HCT116 (cell line): ENCODE measurements around the gene CENPF. TPM values are rescaled to one million over a fixed set of nuclear protein-coding genes. Genes with fewer than 3 reads are reported as not detected.
"Not testable (repeated sequence)": the region's sequence is repeated elsewhere in the genome, so short reads cannot be mapped to it uniquely, and the experiment has no call there.

Experiments used
- ATAC-seq: fragments of 200-7000 bp; cut with Tn5 transposase; 2 replicates; pipeline ENCODE4 v1.9.1; 2020; ENCODE audit warnings: mild to moderate bottlenecking, moderate library complexity
- BruUV-seq: library from RNA; stranded (reverse); fragments of 400-500 nt; replicated peaks from 2 replicates; lab custom pipeline; 2021; lab: Mats Ljungman, UMichigan
- CTCF ChIA-PET: fragments of 300-600 bp; sonication (Branson Sonifier 250); formaldehyde crosslinking; loops from one replicate; lab custom pipeline; 2021; ENCODE audit warnings: antibody characterized with exemption; lab: Charles Lee
- POLR2A ChIA-PET: fragments of 300-600, 350-600 bp; sonication (Branson Sonifier 250); formaldehyde crosslinking; loops from one replicate; lab custom pipeline; 2021; ENCODE audit warnings: antibody characterized with exemption; lab: Charles Lee
- RAD21 ChIA-PET, 2 experiments: fragments of 300-600 bp; sonication (Branson Sonifier 250); formaldehyde crosslinking; loops; one replicate each; lab custom pipeline; 2023; ENCODE audit warnings: low total read pairs in 2 of 2; ENCODE audit not compliant: uncharacterized antibody in 2 of 2, unreplicated experiment in 2 of 2, low non-redundant PET in 1 of 2; lab: Charles Lee
- DNase-seq: peaks from one replicate; pipeline ENCODE4 v3.0.0-alpha.2; 2010; ENCODE audit warnings: low read depth, low spot score
- H2AFZ ChIP-seq: fragments of 200-600 bp; shearing (Covaris generic), sonication (generic); 2 replicates; pipeline ENCODE4 v1.6.1; 2017; ENCODE audit warnings: low read depth, mixed run types, mixed read lengths, antibody characterized with exemption, low read length; ENCODE audit not compliant: poor library complexity, severe bottlenecking
- H3K27ac ChIP-seq: 2 replicates; pipeline ENCODE4 v1.5.1; 2012; ENCODE audit warnings: low read depth, low read length
- H3K27me3 ChIP-seq: fragments of 200-600 bp; sonication (generic); 2 replicates; pipeline ENCODE4 v1.6.1; 2016; ENCODE audit warnings: mixed run types, low read length, mixed read lengths; ENCODE audit not compliant: insufficient read depth
- H3K36me3 ChIP-seq, 2 experiments: fragments of 200-500 bp in 1 of 2; fragments of 200-600 bp in 1 of 2; sonication (Bioruptor generic) in 1 of 2; sonication (generic) in 1 of 2; 2 replicates each; pipeline versions ENCODE4 v1.5.1 to v1.6.1; 2014 to 2016; ENCODE audit warnings: low read length in 2 of 2, inconsistent platforms in 1 of 2, mixed read lengths in 1 of 2, mixed run types in 1 of 2; ENCODE audit not compliant: insufficient read depth in 2 of 2, control insufficient read depth in 1 of 2
- H3K4me1 ChIP-seq, 2 experiments: fragments of 200-600 bp in 1 of 2; sonication (generic) in 1 of 2; 2 replicates each; pipeline versions ENCODE4 v1.5.1 to v1.6.1; 2012 to 2017; ENCODE audit warnings: low read length in 2 of 2, inconsistent platforms in 1 of 2, mild to moderate bottlenecking in 1 of 2, mixed read lengths in 1 of 2, mixed run types in 1 of 2, moderate library complexity in 1 of 2; ENCODE audit not compliant: insufficient read depth in 2 of 2, control insufficient read depth in 1 of 2
- H3K4me2 ChIP-seq: fragments of 200-600 bp; sonication (generic); 2 replicates; pipeline ENCODE4 v1.6.1; 2017; ENCODE audit warnings: mixed run types, low read length, mixed read lengths
- H3K4me3 ChIP-seq, 2 experiments: fragments of 200-600 bp in 1 of 2; sonication (generic) in 1 of 2; replicated peaks in 1 of 2; 2 replicates each; pipeline ENCODE4 v1.5.1; 2011 to 2016; ENCODE audit warnings: low read length in 2 of 2, control low read depth in 1 of 2, low read depth in 1 of 2, mild to moderate bottlenecking in 1 of 2, mixed read lengths in 1 of 2, mixed run types in 1 of 2
- H3K79me2 ChIP-seq: fragments of 200-600 bp; sonication (generic); 2 replicates; pipeline ENCODE4 v1.6.1; 2017; ENCODE audit warnings: mild to moderate bottlenecking, mixed run types, low read length, moderate library complexity, mixed read lengths; ENCODE audit not compliant: insufficient read depth
- H3K9ac ChIP-seq: fragments of 200-600 bp; sonication (generic); 2 replicates; pipeline ENCODE4 v1.6.1; 2016; ENCODE audit warnings: low read length, mixed read lengths
- H3K9me2 ChIP-seq: fragments of 200-600 bp; sonication (generic), shearing (Covaris generic); 2 replicates; pipeline ENCODE4 v1.6.1; 2017; ENCODE audit warnings: mixed run types, mild to moderate bottlenecking, moderate library complexity; ENCODE audit not compliant: insufficient read depth
- H3K9me3 ChIP-seq, 2 experiments: fragments of 200-500 bp in 1 of 2; fragments of 200-600 bp in 1 of 2; sonication (Bioruptor generic) in 1 of 2; sonication (generic) in 1 of 2; 2 replicates each; pipeline ENCODE4 v1.6.1; 2014 to 2017; ENCODE audit warnings: low read length in 2 of 2, mixed read lengths in 2 of 2, inconsistent platforms in 1 of 2, low read depth in 1 of 2, mild to moderate bottlenecking in 1 of 2, mixed run types in 1 of 2, moderate library complexity in 1 of 2; ENCODE audit not compliant: control insufficient read depth in 1 of 2, insufficient read depth in 1 of 2
- H4K20me1 ChIP-seq: fragments of 200-600 bp; sonication (generic), shearing (Covaris generic); 2 replicates; pipeline ENCODE4 v1.6.1; 2017; ENCODE audit warnings: mixed run types, mild to moderate bottlenecking, moderate library complexity; ENCODE audit not compliant: insufficient read depth
- CBX3 ChIP-seq: IDR thresholded peaks from 2 replicates; pipeline ENCODE4 v1.6.1; 2012; ENCODE audit warnings: low read depth
- CEBPB ChIP-seq: IDR thresholded peaks from 2 replicates; pipeline ENCODE4 v1.6.1; 2012; ENCODE audit warnings: low read depth
- ELF1 ChIP-seq: IDR thresholded peaks from 2 replicates; pipeline ENCODE4 v1.6.1; 2012; ENCODE audit warnings: low read depth, borderline replicate concordance
- FOSL1 ChIP-seq: IDR thresholded peaks from 2 replicates; pipeline ENCODE4 v1.6.1; 2012; ENCODE audit warnings: low read depth
- POLR2A ChIP-seq: IDR thresholded peaks from 2 replicates; pipeline ENCODE4 v1.7.0; 2011; ENCODE audit warnings: borderline replicate concordance; ENCODE audit not compliant: insufficient read depth, insufficient read length; ENCODE audit errors: extremely low read depth
- RAD21 ChIP-seq: IDR thresholded peaks from 2 replicates; pipeline ENCODE4 v1.6.1; 2012; ENCODE audit warnings: low read depth, mild to moderate bottlenecking
- SP1 ChIP-seq: IDR thresholded peaks from 2 replicates; pipeline ENCODE4 v1.6.1; 2012; ENCODE audit warnings: low read depth
- TCF7L2 ChIP-seq: IDR thresholded peaks from 2 replicates; pipeline ENCODE4 v1.7.0; 2011; ENCODE audit warnings: borderline replicate concordance, inconsistent platforms; ENCODE audit not compliant: insufficient read depth, insufficient read length; ENCODE audit errors: extremely low read depth
- ZFX ChIP-seq: fragments of 450-650 bp; IDR thresholded peaks from 2 replicates; pipeline ENCODE4 v1.6.1; 2017
- intact Hi-C: fragments of 100-400 bp; cut with micrococcal nuclease; formaldehyde crosslinking; loops from 2 replicates; pipeline ENCODE4 v1.10.0; 2022
- total RNA-seq: library from RNA; stranded (reverse); gene quantifications from one replicate; pipeline ENCODE4 v1.2.1, GENCODE V29; 2021; ENCODE audit not compliant: unreplicated experiment
- TF ChIP-seq, protein P1 (sequence below), 3 experiments: fragments of 200-600 bp in 1 of 3; sonication (generic) in 1 of 3; IDR thresholded peaks in 2 of 3; conservative IDR thresholded peaks in 1 of 3; 2 replicates each; pipeline ENCODE4 v1.5.1; 2012 to 2017; ENCODE audit warnings: low read depth in 2 of 3, low read length in 2 of 3, antibody characterized with exemption in 1 of 3, borderline replicate concordance in 1 of 3, control low read depth in 1 of 3, mild to moderate bottlenecking in 1 of 3, mixed read lengths in 1 of 3, mixed run types in 1 of 3, moderate library complexity in 1 of 3; ENCODE audit not compliant: insufficient read depth in 1 of 3
- TF ChIP-seq, protein P2 (sequence below): IDR thresholded peaks from 2 replicates; pipeline ENCODE4 v1.6.1; 2011; ENCODE audit warnings: mild to moderate bottlenecking, low read length, moderate library complexity; ENCODE audit not compliant: insufficient replicate concordance; ENCODE audit errors: extremely low read depth
- TF ChIP-seq, protein P3 (sequence below): IDR thresholded peaks from 2 replicates; pipeline ENCODE4 v1.6.1; 2012; ENCODE audit warnings: low read depth
- TF ChIP-seq, protein P4 (sequence below): IDR thresholded peaks from 2 replicates; pipeline ENCODE4 v1.6.1; 2012

Gene CENPF
- total RNA-seq, 1 experiment from 2014 or later: 120 TPM

DNA sequence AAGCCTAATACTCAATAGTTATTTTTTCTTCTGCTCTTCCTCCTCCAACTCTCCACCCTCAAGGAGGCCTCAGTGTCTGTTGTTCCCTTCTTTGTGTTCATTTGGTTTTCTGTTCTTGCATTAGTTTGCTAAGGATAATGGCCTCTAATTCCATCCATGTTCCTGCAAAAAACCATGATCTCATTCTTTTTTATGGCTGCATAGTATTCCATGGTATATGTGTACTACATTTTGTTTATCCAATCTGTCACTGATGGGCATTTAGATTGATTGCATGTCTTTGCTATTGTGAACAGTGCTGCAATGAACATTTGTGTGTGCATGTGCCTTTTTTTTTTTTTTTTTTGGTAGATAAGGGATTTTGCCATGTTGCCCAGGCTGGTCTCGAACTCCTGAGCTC, 6.7 kb downstream of the CENPF start:
- H3K4me1 ChIP-seq: peaks cover under 1 to 4% of the 10 kb centered on the region in 2 experiments
- H3K9me3 ChIP-seq: no peaks in the 10 kb centered on the region
- H3K9me2 ChIP-seq: no peaks in the 10 kb centered on the region
- no peak overlapping the region for H2AFZ ChIP-seq
- H3K9ac ChIP-seq: no peak overlapping the region
- intact Hi-C loops: no loop called here
- BruUV-seq: no TSS peak
- no peaks in the 10 kb centered on the region for H4K20me1 ChIP-seq
- ChIA-PET CTCF (no interaction called here), RAD21 (no interaction called here), POLR2A (no interaction called here)
- H3K36me3 ChIP-seq: peaks cover 1 to 4% of the 10 kb centered on the region in 2 experiments; a peak in 2 of 4 replicates
- no peaks in the 10 kb centered on the region for H3K27me3 ChIP-seq
- no peak for DNase-seq
- no peak overlapping the region for H3K27ac ChIP-seq
- TF ChIP-seq, protein P1, sequence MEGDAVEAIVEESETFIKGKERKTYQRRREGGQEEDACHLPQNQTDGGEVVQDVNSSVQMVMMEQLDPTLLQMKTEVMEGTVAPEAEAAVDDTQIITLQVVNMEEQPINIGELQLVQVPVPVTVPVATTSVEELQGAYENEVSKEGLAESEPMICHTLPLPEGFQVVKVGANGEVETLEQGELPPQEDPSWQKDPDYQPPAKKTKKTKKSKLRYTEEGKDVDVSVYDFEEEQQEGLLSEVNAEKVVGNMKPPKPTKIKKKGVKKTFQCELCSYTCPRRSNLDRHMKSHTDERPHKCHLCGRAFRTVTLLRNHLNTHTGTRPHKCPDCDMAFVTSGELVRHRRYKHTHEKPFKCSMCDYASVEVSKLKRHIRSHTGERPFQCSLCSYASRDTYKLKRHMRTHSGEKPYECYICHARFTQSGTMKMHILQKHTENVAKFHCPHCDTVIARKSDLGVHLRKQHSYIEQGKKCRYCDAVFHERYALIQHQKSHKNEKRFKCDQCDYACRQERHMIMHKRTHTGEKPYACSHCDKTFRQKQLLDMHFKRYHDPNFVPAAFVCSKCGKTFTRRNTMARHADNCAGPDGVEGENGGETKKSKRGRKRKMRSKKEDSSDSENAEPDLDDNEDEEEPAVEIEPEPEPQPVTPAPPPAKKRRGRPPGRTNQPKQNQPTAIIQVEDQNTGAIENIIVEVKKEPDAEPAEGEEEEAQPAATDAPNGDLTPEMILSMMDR (IDR thresholded peaks at IDR 0.05 in 2 of 3, conservative IDR thresholded peaks at IDR 0.05 in 1 of 3; ENCODE audit: borderline replicate concordance in 1 of 3, insufficient read depth in 1 of 3, low read depth in 2 of 3, low read length in 2 of 3): no peak
- TF ChIP-seq POLR2A: no peak
- TF ChIP-seq RAD21: no peak
- TF ChIP-seq, protein P2, sequence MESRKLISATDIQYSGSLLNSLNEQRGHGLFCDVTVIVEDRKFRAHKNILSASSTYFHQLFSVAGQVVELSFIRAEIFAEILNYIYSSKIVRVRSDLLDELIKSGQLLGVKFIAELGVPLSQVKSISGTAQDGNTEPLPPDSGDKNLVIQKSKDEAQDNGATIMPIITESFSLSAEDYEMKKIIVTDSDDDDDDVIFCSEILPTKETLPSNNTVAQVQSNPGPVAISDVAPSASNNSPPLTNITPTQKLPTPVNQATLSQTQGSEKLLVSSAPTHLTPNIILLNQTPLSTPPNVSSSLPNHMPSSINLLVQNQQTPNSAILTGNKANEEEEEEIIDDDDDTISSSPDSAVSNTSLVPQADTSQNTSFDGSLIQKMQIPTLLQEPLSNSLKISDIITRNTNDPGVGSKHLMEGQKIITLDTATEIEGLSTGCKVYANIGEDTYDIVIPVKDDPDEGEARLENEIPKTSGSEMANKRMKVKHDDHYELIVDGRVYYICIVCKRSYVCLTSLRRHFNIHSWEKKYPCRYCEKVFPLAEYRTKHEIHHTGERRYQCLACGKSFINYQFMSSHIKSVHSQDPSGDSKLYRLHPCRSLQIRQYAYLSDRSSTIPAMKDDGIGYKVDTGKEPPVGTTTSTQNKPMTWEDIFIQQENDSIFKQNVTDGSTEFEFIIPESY: no peak
- no peak for TF ChIP-seq CBX3
- no peak for TF ChIP-seq FOSL1
- no peak for TF ChIP-seq CEBPB
- TF ChIP-seq, protein P3, sequence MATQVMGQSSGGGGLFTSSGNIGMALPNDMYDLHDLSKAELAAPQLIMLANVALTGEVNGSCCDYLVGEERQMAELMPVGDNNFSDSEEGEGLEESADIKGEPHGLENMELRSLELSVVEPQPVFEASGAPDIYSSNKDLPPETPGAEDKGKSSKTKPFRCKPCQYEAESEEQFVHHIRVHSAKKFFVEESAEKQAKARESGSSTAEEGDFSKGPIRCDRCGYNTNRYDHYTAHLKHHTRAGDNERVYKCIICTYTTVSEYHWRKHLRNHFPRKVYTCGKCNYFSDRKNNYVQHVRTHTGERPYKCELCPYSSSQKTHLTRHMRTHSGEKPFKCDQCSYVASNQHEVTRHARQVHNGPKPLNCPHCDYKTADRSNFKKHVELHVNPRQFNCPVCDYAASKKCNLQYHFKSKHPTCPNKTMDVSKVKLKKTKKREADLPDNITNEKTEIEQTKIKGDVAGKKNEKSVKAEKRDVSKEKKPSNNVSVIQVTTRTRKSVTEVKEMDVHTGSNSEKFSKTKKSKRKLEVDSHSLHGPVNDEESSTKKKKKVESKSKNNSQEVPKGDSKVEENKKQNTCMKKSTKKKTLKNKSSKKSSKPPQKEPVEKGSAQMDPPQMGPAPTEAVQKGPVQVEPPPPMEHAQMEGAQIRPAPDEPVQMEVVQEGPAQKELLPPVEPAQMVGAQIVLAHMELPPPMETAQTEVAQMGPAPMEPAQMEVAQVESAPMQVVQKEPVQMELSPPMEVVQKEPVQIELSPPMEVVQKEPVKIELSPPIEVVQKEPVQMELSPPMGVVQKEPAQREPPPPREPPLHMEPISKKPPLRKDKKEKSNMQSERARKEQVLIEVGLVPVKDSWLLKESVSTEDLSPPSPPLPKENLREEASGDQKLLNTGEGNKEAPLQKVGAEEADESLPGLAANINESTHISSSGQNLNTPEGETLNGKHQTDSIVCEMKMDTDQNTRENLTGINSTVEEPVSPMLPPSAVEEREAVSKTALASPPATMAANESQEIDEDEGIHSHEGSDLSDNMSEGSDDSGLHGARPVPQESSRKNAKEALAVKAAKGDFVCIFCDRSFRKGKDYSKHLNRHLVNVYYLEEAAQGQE: no peak
- TF ChIP-seq ZFX: no peak
- TF ChIP-seq ELF1: no peak
- TF ChIP-seq, protein P4, sequence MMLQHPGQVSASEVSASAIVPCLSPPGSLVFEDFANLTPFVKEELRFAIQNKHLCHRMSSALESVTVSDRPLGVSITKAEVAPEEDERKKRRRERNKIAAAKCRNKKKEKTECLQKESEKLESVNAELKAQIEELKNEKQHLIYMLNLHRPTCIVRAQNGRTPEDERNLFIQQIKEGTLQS: no peak
- no peak for TF ChIP-seq SP1
- no peak for TF ChIP-seq TCF7L2
- H3K4me2 ChIP-seq: no peak overlapping the region
- ATAC-seq: no peak
- peaks cover 90% of the 10 kb centered on the region for H3K79me2 ChIP-seq
- no peak overlapping the region for H3K4me3 ChIP-seq

DNA sequence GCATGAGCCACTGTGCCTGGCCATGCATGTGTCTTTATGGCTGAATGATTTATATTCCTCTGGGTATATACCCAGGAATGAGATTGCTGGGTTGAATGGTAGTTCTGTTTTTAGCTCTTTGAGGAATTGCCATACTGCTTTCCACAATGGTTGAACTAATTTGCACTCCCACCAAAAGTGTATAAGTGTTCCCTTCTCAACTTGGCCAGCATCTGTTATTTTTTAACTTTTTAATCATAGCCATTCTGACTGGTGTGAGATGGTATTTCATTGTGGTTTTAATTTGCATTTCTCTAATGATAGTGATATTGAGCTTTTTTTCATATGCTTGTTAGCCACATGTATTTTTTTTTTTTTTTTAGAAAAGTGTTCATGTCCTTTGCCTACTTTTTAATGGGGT, 7.1 kb downstream of the CENPF start:
- ATAC-seq, RAD21 ChIA-PET, DNase-seq, H3K9ac ChIP-seq, H2AFZ ChIP-seq, H3K4me2 ChIP-seq, H3K4me3 ChIP-seq, H3K9me2 ChIP-seq, H3K27me3 ChIP-seq, CTCF ChIA-PET, H3K4me1 ChIP-seq, H4K20me1 ChIP-seq, POLR2A ChIA-PET, H3K9me3 ChIP-seq, BruUV-seq, intact Hi-C loops, H3K36me3 ChIP-seq, H3K27ac ChIP-seq: not testable (repeated sequence)
- peaks cover 90% of the 10 kb centered on the region for H3K79me2 ChIP-seq
